HepG2 (cell line): ENCODE results near the gene DND1. TPM values are rescaled to one million over a fixed set of nuclear protein-coding genes. Genes with fewer than 3 reads are reported as not detected.

Experiments
- BHLHE40 ChIP-seq: IDR thresholded peaks from 2 replicates; pipeline ENCODE4 v1.6.1; 2011; ENCODE audit warnings: low read length, improper control_type of control experiment
- HNRNPL ChIP-seq: fragments of 200-400 bp; formaldehyde crosslinking; IDR thresholded peaks from 2 replicates; pipeline ENCODE4 v1.6.1; 2017; ENCODE audit warnings: mild to moderate bottlenecking, low read depth, low read length
- JUND ChIP-seq: sonication (generic); formaldehyde crosslinking; IDR thresholded peaks from 2 replicates; pipeline ENCODE4 v1.8.0; 2022; ENCODE audit warnings: mild to moderate bottlenecking, missing genetic modification reagents
- MEF2D ChIP-seq: sonication (generic); formaldehyde crosslinking; IDR thresholded peaks from 2 replicates; pipeline ENCODE4 v1.5.1; 2020; ENCODE audit warnings: mild to moderate bottlenecking, missing genetic modification reagents
- POLR2AphosphoS2 ChIP-seq: IDR thresholded peaks from 2 replicates; pipeline ENCODE4 v1.6.1; 2011; ENCODE audit warnings: low read depth, low read length, improper control_type of control experiment
- TEAD3 ChIP-seq: optimal IDR thresholded peaks from 2 replicates; pipeline ENCODE3; 2016; ENCODE audit warnings: borderline replicate concordance
- ZKSCAN5 ChIP-seq: sonication (generic); formaldehyde crosslinking; IDR thresholded peaks from 2 replicates; pipeline ENCODE4 v1.5.1; 2020; ENCODE audit warnings: mild to moderate bottlenecking, missing genetic modification reagents
- ZNF749 ChIP-seq: sonication (generic); formaldehyde crosslinking; IDR thresholded peaks from 2 replicates; pipeline ENCODE4 v1.8.0; 2022; ENCODE audit warnings: mild to moderate bottlenecking, missing genetic modification reagents, moderate library complexity, borderline replicate concordance
- ZNF772 ChIP-seq: sonication (generic); formaldehyde crosslinking; IDR thresholded peaks from 2 replicates; pipeline ENCODE4 v1.5.0; 2020; ENCODE audit warnings: mild to moderate bottlenecking, missing genetic modification reagents
- ZSCAN21 ChIP-seq: sonication (generic); formaldehyde crosslinking; IDR thresholded peaks from 2 replicates; pipeline ENCODE4 v1.8.0; 2022; ENCODE audit warnings: mild to moderate bottlenecking, missing genetic modification reagents, moderate library complexity, borderline replicate concordance
- polyA plus RNA-seq, 8 experiments: library from polyadenylated mRNA; depleted of rRNA in 3 of 8; stranded (reverse) in 7 of 8; unstranded in 1 of 8; fragments of >200 nt; fragmentation: Illumina TruSeq in 4 of 8; extraction: Trizol in 4 of 8; gene quantifications; 2 replicates each; pipeline versions ENCODE4 v1.2.1 to v1.2.3, GENCODE V29; 2011 to 2016; ENCODE audit warnings: low read depth in 4 of 8, missing spikeins in 1 of 8, mixed read lengths in 1 of 8; ENCODE audit not compliant: insufficient read depth in 1 of 8
- total RNA-seq, 5 experiments: library from RNA; depleted of rRNA; stranded (reverse); fragments of >200 nt; fragmentation: Illumina TruSeq; extraction: Trizol; gene quantifications; 2 replicates each; pipeline ENCODE4 v1.2.3, GENCODE V29; 2016; ENCODE audit warnings: low read depth in 1 of 5
- TF ChIP-seq, protein P1 (sequence below): sonication (generic); formaldehyde crosslinking; IDR thresholded peaks from 2 replicates; pipeline ENCODE4 v1.5.0; 2020; ENCODE audit warnings: missing genetic modification reagents
- TF ChIP-seq, protein P2 (sequence below): sonication (generic); formaldehyde crosslinking; IDR thresholded peaks from 2 replicates; pipeline ENCODE4 v1.5.1; 2020; ENCODE audit warnings: missing genetic modification reagents, mild to moderate bottlenecking, borderline replicate concordance
- TF ChIP-seq, protein P3 (sequence below): sonication (generic); formaldehyde crosslinking; conservative IDR thresholded peaks from 2 replicates; pipeline ENCODE4 v1.4.0; 2020; ENCODE audit warnings: missing genetic modification reagents
- TF ChIP-seq, protein P4 (sequence below): sonication (generic); formaldehyde crosslinking; IDR thresholded peaks from 2 replicates; pipeline ENCODE4 v1.4.0; 2020; ENCODE audit warnings: low read depth, mild to moderate bottlenecking, missing genetic modification reagents

DND1 gene
- total and polyA plus RNA-seq, 2 of the 13 experiments (the other 11 are each of a cell fraction or from before 2014, with no cell fraction given): 0.48 to 0.55 TPM

- no peak for TF ChIP-seq ZNF749 (CRISPR knock-in tag)
- TF ChIP-seq TEAD3 (CRISPR knock-in tag): peak; percentile 60
- 0 out of 2 replicates have a peak, but pooled peaks have one; percentile 17 for TF ChIP-seq JUND (CRISPR knock-in tag)
- TF ChIP-seq, protein P1, sequence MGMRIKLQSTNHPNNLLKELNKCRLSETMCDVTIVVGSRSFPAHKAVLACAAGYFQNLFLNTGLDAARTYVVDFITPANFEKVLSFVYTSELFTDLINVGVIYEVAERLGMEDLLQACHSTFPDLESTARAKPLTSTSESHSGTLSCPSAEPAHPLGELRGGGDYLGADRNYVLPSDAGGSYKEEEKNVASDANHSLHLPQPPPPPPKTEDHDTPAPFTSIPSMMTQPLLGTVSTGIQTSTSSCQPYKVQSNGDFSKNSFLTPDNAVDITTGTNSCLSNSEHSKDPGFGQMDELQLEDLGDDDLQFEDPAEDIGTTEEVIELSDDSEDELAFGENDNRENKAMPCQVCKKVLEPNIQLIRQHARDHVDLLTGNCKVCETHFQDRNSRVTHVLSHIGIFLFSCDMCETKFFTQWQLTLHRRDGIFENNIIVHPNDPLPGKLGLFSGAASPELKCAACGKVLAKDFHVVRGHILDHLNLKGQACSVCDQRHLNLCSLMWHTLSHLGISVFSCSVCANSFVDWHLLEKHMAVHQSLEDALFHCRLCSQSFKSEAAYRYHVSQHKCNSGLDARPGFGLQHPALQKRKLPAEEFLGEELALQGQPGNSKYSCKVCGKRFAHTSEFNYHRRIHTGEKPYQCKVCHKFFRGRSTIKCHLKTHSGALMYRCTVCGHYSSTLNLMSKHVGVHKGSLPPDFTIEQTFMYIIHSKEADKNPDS (CRISPR knock-in tag): no peak
- TF ChIP-seq, protein P2, sequence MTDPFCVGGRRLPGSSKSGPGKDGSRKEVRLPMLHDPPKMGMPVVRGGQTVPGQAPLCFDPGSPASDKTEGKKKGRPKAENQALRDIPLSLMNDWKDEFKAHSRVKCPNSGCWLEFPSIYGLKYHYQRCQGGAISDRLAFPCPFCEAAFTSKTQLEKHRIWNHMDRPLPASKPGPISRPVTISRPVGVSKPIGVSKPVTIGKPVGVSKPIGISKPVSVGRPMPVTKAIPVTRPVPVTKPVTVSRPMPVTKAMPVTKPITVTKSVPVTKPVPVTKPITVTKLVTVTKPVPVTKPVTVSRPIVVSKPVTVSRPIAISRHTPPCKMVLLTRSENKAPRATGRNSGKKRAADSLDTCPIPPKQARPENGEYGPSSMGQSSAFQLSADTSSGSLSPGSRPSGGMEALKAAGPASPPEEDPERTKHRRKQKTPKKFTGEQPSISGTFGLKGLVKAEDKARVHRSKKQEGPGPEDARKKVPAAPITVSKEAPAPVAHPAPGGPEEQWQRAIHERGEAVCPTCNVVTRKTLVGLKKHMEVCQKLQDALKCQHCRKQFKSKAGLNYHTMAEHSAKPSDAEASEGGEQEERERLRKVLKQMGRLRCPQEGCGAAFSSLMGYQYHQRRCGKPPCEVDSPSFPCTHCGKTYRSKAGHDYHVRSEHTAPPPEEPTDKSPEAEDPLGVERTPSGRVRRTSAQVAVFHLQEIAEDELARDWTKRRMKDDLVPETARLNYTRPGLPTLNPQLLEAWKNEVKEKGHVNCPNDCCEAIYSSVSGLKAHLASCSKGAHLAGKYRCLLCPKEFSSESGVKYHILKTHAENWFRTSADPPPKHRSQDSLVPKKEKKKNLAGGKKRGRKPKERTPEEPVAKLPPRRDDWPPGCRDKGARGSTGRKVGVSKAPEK (CRISPR knock-in tag): no peak
- TF ChIP-seq, protein P3, sequence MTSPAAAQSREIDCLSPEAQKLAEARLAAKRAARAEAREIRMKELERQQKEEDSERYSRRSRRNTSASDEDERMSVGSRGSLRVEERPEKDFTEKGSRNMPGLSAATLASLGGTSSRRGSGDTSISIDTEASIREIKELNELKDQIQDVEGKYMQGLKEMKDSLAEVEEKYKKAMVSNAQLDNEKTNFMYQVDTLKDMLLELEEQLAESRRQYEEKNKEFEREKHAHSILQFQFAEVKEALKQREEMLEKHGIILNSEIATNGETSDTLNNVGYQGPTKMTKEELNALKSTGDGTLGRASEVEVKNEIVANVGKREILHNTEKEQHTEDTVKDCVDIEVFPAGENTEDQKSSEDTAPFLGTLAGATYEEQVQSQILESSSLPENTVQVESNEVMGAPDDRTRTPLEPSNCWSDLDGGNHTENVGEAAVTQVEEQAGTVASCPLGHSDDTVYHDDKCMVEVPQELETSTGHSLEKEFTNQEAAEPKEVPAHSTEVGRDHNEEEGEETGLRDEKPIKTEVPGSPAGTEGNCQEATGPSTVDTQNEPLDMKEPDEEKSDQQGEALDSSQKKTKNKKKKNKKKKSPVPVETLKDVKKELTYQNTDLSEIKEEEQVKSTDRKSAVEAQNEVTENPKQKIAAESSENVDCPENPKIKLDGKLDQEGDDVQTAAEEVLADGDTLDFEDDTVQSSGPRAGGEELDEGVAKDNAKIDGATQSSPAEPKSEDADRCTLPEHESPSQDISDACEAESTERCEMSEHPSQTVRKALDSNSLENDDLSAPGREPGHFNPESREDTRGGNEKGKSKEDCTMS (CRISPR knock-in tag): no peak
- peak; percentile 94 for TF ChIP-seq MEF2D
- TF ChIP-seq BHLHE40: no peak
- TF ChIP-seq HNRNPL: peak; percentile 65; the same call in 1 of the 2 replicates
- no peak for TF ChIP-seq POLR2AphosphoS2
- TF ChIP-seq, protein P4, sequence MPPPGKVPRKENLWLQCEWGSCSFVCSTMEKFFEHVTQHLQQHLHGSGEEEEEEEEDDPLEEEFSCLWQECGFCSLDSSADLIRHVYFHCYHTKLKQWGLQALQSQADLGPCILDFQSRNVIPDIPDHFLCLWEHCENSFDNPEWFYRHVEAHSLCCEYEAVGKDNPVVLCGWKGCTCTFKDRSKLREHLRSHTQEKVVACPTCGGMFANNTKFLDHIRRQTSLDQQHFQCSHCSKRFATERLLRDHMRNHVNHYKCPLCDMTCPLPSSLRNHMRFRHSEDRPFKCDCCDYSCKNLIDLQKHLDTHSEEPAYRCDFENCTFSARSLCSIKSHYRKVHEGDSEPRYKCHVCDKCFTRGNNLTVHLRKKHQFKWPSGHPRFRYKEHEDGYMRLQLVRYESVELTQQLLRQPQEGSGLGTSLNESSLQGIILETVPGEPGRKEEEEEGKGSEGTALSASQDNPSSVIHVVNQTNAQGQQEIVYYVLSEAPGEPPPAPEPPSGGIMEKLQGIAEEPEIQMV (CRISPR knock-in tag): no peak
- no peak for TF ChIP-seq ZSCAN21 (CRISPR knock-in tag)
- no peak for TF ChIP-seq ZNF772
- TF ChIP-seq ZKSCAN5: no peak
Observed at GRCh38 chr5:140690941-140691924, 17.9 kb upstream of the DND1 start, which contains the start of the genes HARS1 and HARS2 (continued).
